Chondrocyte (in vitro differentiated cells): ENCODE results near the gene ALK. TPM values are rescaled to one million over a fixed set of nuclear protein-coding genes. Genes with fewer than 3 reads are reported as not detected.

Experiments
- DNase-seq: peaks from one replicate; pipeline ENCODE4 v3.0.0; 2021; ENCODE audit warnings: mixed read lengths, low spot score
- H3K27ac Mint-ChIP-seq: one replicate; pipeline ENCODE4 v1.8.0; 2021; ENCODE audit warnings: mild to moderate bottlenecking, moderate library complexity, mixed read lengths; ENCODE audit not compliant: unreplicated experiment
- H3K27me3 Mint-ChIP-seq: 2 replicates; pipeline ENCODE4 v1.8.0; 2021; ENCODE audit warnings: low read depth, mixed read lengths
- H3K36me3 Mint-ChIP-seq: 2 replicates; pipeline ENCODE4 v1.8.0; 2021; ENCODE audit warnings: low read depth, mixed read lengths
- H3K4me1 Mint-ChIP-seq: 2 replicates; pipeline ENCODE4 v1.8.0; 2021; ENCODE audit warnings: low read depth, mild to moderate bottlenecking, mixed read lengths
- H3K4me3 Mint-ChIP-seq: one replicate; pipeline ENCODE4 v1.8.0; 2021; ENCODE audit warnings: mild to moderate bottlenecking, moderate library complexity, mixed read lengths; ENCODE audit not compliant: unreplicated experiment
- H3K9me3 Mint-ChIP-seq: 2 replicates; pipeline ENCODE4 v1.8.0; 2021; ENCODE audit warnings: low read depth, mixed read lengths
- CTCF ChIP-seq: fragments of 200-600 bp; sonication (generic); IDR thresholded peaks from 2 replicates; pipeline ENCODE4 v1.5.0; 2021; ENCODE audit warnings: antibody characterized with exemption, mild to moderate bottlenecking, moderate library complexity
- total RNA-seq: library from RNA; stranded (reverse); gene quantifications from 3 replicates; pipeline ENCODE4 v1.2.1, GENCODE V29; 2021

The ALK gene
- total RNA-seq, 1 donor from 2014 or later, result 0.07 TPM

GRCh38 chr2:29952973-29953372 is 31.6 kb upstream of the ALK start:
- H3K27ac Mint-ChIP-seq, result no peak overlapping the region
- H3K9me3 Mint-ChIP-seq, result no peaks in the 10 kb centered on the region
- H3K27me3 Mint-ChIP-seq, result peaks cover 16% of the 10 kb centered on the region
- DNase-seq, result no peak
- no peak overlapping the region for H3K4me3 Mint-ChIP-seq
- TF ChIP-seq CTCF, result no peak
- H3K36me3 Mint-ChIP-seq, result peaks cover 1% of the 10 kb centered on the region
- H3K4me1 Mint-ChIP-seq, result no peaks in the 10 kb centered on the region

DNA sequence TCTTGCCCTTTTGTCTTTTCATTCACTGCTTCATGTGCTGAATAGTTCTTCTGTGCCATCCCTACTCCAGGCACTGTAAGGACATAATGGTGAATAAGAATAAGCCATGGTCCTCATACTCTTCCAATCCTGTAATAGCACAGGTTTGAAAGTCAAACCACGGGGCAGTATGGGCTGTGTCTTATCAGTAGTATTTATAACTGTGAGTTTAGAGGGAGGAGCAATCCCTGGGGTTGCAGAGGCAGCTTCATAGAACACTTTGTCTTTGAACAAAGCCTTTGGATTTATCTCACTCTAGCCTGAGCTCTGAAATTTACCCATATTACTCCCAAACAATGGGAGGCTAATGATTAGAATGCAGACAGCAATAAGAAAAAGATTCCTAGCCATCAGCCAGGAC is 30.2 kb upstream of the ALK start:
- H3K27ac Mint-ChIP-seq, result no peak overlapping the region
- H3K9me3 Mint-ChIP-seq, result no peaks in the 10 kb centered on the region
- H3K27me3 Mint-ChIP-seq, result peaks cover 22% of the 10 kb centered on the region
- H3K4me1 Mint-ChIP-seq, result no peaks in the 10 kb centered on the region
- H3K4me3 Mint-ChIP-seq, result no peak overlapping the region
- no peak for TF ChIP-seq CTCF
- no peak for DNase-seq
- H3K36me3 Mint-ChIP-seq, result peaks cover 1% of the 10 kb centered on the region

DNA sequence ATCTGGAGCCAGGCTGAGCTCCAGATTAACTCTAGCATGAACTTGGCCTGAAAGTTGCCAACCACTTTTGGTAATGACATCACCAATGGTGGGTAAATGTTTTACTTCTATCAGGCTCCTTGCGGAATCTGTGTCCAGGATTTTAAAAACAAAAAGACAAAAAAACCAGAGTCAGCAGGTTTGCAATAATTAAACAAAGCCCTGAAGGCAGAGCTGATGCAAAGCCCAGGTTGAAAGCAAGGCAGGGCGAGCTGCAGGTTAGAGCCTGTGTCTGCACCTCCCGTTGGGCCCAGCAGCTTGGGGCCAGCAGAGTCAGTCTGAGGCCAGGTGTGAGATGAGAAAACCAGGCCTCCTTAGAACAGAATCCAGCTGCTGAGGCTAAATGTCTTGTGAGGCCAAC is 29.1 kb upstream of the ALK start:
- Mint-ChIP-seq H3K27me3 (peaks cover 22% of the 10 kb centered on the region), H3K4me1 (no peaks in the 10 kb centered on the region), H3K36me3 (peaks cover 1% of the 10 kb centered on the region), H3K4me3 (no peak overlapping the region), H3K9me3 (no peaks in the 10 kb centered on the region), H3K27ac (no peak overlapping the region)
- TF ChIP-seq CTCF, result no peak
- no peak for DNase-seq

DNA sequence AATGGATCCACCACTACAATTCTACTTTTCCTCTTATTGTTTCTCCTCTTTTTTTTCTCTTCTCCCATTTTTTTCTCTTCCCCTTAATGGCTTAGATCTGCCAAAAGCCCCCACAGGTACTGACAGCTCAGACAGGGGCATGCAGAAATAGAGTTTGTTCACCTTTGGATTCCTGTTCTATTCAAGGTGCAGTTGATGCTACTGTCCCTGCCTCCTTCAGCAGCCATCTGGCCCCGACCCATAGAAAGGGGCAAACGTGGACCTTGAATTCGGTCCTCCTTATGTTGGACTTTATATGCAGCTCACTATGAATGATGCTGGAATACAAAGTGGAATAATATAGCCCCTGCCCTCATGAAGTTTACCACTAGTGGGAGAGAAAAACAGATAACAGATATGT is 27.7 kb upstream of the ALK start:
- H3K4me1 Mint-ChIP-seq, result no peaks in the 10 kb centered on the region
- H3K36me3 Mint-ChIP-seq, result no peaks in the 10 kb centered on the region
- DNase-seq, result no peak
- no peak overlapping the region for H3K4me3 Mint-ChIP-seq
- H3K9me3 Mint-ChIP-seq, result no peaks in the 10 kb centered on the region
- no peak for TF ChIP-seq CTCF
- peaks cover 16% of the 10 kb centered on the region for H3K27me3 Mint-ChIP-seq
- no peak overlapping the region for H3K27ac Mint-ChIP-seq

- no peaks in the 10 kb centered on the region for H3K4me1 Mint-ChIP-seq
- peaks cover 14% of the 10 kb centered on the region for H3K27me3 Mint-ChIP-seq
- peaks cover 9% of the 10 kb centered on the region for H3K9me3 Mint-ChIP-seq
- no peaks in the 10 kb centered on the region for H3K36me3 Mint-ChIP-seq
- no peak for DNase-seq
- no peak overlapping the region for H3K4me3 Mint-ChIP-seq
- no peak for TF ChIP-seq CTCF
- H3K27ac Mint-ChIP-seq, result no peak overlapping the region
Measured at GRCh38 chr2:29946505-29946904, 25.1 kb upstream of the ALK start.
